Measurements from ENCODE around the gene EXOC4. TPM values are rescaled to one million over a fixed set of nuclear protein-coding genes. Genes with fewer than 3 reads are reported as not detected.
"Not testable (repeated sequence)": the region's sequence is repeated elsewhere in the genome, so short reads cannot be mapped to it uniquely, and the experiment has no call there.

The EXOC4 gene
- total RNA-seq, 1 experiment from 2014 or later: 91.9 TPM

GRCh38 chr7:133320891-133321290 is 68.0 kb downstream of the EXOC4 start:
- TF ChIP-seq, protein P1, sequence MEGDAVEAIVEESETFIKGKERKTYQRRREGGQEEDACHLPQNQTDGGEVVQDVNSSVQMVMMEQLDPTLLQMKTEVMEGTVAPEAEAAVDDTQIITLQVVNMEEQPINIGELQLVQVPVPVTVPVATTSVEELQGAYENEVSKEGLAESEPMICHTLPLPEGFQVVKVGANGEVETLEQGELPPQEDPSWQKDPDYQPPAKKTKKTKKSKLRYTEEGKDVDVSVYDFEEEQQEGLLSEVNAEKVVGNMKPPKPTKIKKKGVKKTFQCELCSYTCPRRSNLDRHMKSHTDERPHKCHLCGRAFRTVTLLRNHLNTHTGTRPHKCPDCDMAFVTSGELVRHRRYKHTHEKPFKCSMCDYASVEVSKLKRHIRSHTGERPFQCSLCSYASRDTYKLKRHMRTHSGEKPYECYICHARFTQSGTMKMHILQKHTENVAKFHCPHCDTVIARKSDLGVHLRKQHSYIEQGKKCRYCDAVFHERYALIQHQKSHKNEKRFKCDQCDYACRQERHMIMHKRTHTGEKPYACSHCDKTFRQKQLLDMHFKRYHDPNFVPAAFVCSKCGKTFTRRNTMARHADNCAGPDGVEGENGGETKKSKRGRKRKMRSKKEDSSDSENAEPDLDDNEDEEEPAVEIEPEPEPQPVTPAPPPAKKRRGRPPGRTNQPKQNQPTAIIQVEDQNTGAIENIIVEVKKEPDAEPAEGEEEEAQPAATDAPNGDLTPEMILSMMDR (IDR thresholded peaks at IDR 0.05; ENCODE audit: unreplicated experiment): no peak
- Mint-ChIP-seq H3K36me3 (ENCODE audit: insufficient read depth, unreplicated experiment) (peaks cover 5% of the 10 kb centered on the region), H3K4me1 (ENCODE audit: low read depth, unreplicated experiment) (no peaks in the 10 kb centered on the region), H3K27me3 (ENCODE audit: unreplicated experiment) (no peaks in the 10 kb centered on the region), H3K27ac (ENCODE audit: unreplicated experiment) (no peak overlapping the region), H3K4me3 (ENCODE audit: low read depth, unreplicated experiment) (no peak overlapping the region), H3K9me3 (ENCODE audit: low read depth, unreplicated experiment) (peaks cover 22% of the 10 kb centered on the region)
- no TSS peak for BruUV-seq (replicated peaks)
- CTCF ChIA-PET: no interaction called here
- intact Hi-C loops (cut with micrococcal nuclease; ENCODE audit: unreplicated experiment): no loop called here
- DNase-seq: no peak

DNA sequence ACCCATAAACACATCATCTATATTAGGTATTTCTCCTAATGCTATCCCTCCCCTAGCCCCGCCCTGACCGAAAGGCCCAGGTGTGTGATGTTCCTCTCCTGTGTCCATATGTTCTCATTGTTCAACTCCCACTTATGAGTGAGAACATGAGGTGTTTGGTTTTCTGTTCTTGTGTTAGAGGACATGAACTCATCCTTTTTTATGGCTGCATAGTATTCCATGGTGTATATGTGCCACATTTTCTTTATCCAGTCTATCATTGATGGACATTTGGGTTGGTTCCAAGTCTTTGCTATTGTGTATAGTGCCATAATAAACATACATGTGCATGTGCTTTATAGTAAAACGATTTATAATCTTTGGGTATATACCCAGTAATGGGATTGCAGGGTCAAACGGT is 68.5 kb downstream of the EXOC4 start:
- H3K4me1 Mint-ChIP-seq (ENCODE audit: low read depth, unreplicated experiment); intact Hi-C loops (cut with micrococcal nuclease; ENCODE audit: unreplicated experiment); H3K27ac Mint-ChIP-seq (ENCODE audit: unreplicated experiment); H3K27me3 Mint-ChIP-seq (ENCODE audit: unreplicated experiment); H3K4me3 Mint-ChIP-seq (ENCODE audit: low read depth, unreplicated experiment); DNase-seq; CTCF ChIA-PET; BruUV-seq (replicated peaks); H3K36me3 Mint-ChIP-seq (ENCODE audit: insufficient read depth, unreplicated experiment): not testable (repeated sequence)
- peaks cover 23% of the 10 kb centered on the region for H3K9me3 Mint-ChIP-seq (ENCODE audit: low read depth, unreplicated experiment)

- BruUV-seq (replicated peaks); H3K27ac Mint-ChIP-seq (ENCODE audit: unreplicated experiment); H3K27me3 Mint-ChIP-seq (ENCODE audit: unreplicated experiment); CTCF ChIA-PET; intact Hi-C loops (cut with micrococcal nuclease; ENCODE audit: unreplicated experiment); H3K4me1 Mint-ChIP-seq (ENCODE audit: low read depth, unreplicated experiment); H3K4me3 Mint-ChIP-seq (ENCODE audit: low read depth, unreplicated experiment); H3K36me3 Mint-ChIP-seq (ENCODE audit: insufficient read depth, unreplicated experiment); DNase-seq: not testable (repeated sequence)
- H3K9me3 Mint-ChIP-seq (ENCODE audit: low read depth, unreplicated experiment): peaks cover 24% of the 10 kb centered on the region
Measured at GRCh38 chr7:133326745-133327144, 73.9 kb downstream of the EXOC4 start.

GRCh38 chr7:133328021-133328420 is 75.1 kb downstream of the EXOC4 start:
- DNase-seq; H3K27me3 Mint-ChIP-seq (ENCODE audit: unreplicated experiment); BruUV-seq (replicated peaks); intact Hi-C loops (cut with micrococcal nuclease; ENCODE audit: unreplicated experiment); H3K27ac Mint-ChIP-seq (ENCODE audit: unreplicated experiment); H3K36me3 Mint-ChIP-seq (ENCODE audit: insufficient read depth, unreplicated experiment); CTCF ChIA-PET; H3K4me3 Mint-ChIP-seq (ENCODE audit: low read depth, unreplicated experiment); H3K4me1 Mint-ChIP-seq (ENCODE audit: low read depth, unreplicated experiment): not testable (repeated sequence)
- H3K9me3 Mint-ChIP-seq (ENCODE audit: low read depth, unreplicated experiment): peaks cover 18% of the 10 kb centered on the region

- Mint-ChIP-seq H3K4me3 (ENCODE audit: low read depth, unreplicated experiment) (no peak overlapping the region), H3K36me3 (ENCODE audit: insufficient read depth, unreplicated experiment) (no peaks in the 10 kb centered on the region), H3K27me3 (ENCODE audit: unreplicated experiment) (no peaks in the 10 kb centered on the region), H3K27ac (ENCODE audit: unreplicated experiment) (no peak overlapping the region), H3K4me1 (ENCODE audit: low read depth, unreplicated experiment) (no peaks in the 10 kb centered on the region), H3K9me3 (ENCODE audit: low read depth, unreplicated experiment) (peaks cover 10% of the 10 kb centered on the region)
- intact Hi-C loops (cut with micrococcal nuclease; ENCODE audit: unreplicated experiment): no loop called here
- no TSS peak for BruUV-seq (replicated peaks)
- DNase-seq: no peak
- CTCF ChIA-PET: interaction anchor here (0.6 kb wide), 1 partner anchor 93 kb away, joined by 3 read pairs; no protein-coding TSS in a partner anchor
- TF ChIP-seq, protein P1 (IDR thresholded peaks at IDR 0.05; ENCODE audit: unreplicated experiment): no peak
Measured at GRCh38 chr7:133330085-133330484, 77.2 kb downstream of the EXOC4 start.

GRCh38 chr7:133331861-133332260 is 79.0 kb downstream of the EXOC4 start:
- CTCF ChIA-PET: no interaction called here
- H3K27ac Mint-ChIP-seq (ENCODE audit: unreplicated experiment): no peak overlapping the region
- no peaks in the 10 kb centered on the region for H3K36me3 Mint-ChIP-seq (ENCODE audit: insufficient read depth, unreplicated experiment)
- peaks cover 5% of the 10 kb centered on the region for H3K9me3 Mint-ChIP-seq (ENCODE audit: low read depth, unreplicated experiment)
- H3K4me1 Mint-ChIP-seq (ENCODE audit: low read depth, unreplicated experiment): no peaks in the 10 kb centered on the region
- TF ChIP-seq, protein P1 (IDR thresholded peaks at IDR 0.05; ENCODE audit: unreplicated experiment): no peak
- H3K4me3 Mint-ChIP-seq (ENCODE audit: low read depth, unreplicated experiment): no peak overlapping the region
- H3K27me3 Mint-ChIP-seq (ENCODE audit: unreplicated experiment): no peaks in the 10 kb centered on the region
- intact Hi-C loops (cut with micrococcal nuclease; ENCODE audit: unreplicated experiment): no loop called here
- no TSS peak for BruUV-seq (replicated peaks)
- DNase-seq: no peak

Data from Calu3 (cell line).